ENCODE data around the gene SCN8A.

The SCN8A gene

DNA sequence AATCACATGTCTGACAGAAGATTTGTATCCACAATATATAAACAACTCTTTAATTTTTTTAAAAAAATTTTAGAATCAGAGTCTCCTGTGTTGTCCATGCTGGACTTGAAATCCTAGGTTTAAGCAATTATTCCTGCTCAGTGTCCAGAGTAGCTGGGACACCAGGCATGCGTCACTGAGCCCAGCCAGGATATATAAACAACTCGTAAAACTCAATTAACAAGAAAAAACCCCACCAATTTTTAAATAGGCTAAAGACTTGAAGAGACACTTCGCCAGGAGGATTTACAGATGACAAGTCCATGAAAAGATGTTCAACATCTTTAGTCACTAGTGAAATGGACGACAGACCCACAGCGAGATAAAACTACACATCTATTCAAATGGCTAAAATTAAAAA is 2.0 kb upstream of the SCN8A start:
- TF ChIP-seq, protein P1, sequence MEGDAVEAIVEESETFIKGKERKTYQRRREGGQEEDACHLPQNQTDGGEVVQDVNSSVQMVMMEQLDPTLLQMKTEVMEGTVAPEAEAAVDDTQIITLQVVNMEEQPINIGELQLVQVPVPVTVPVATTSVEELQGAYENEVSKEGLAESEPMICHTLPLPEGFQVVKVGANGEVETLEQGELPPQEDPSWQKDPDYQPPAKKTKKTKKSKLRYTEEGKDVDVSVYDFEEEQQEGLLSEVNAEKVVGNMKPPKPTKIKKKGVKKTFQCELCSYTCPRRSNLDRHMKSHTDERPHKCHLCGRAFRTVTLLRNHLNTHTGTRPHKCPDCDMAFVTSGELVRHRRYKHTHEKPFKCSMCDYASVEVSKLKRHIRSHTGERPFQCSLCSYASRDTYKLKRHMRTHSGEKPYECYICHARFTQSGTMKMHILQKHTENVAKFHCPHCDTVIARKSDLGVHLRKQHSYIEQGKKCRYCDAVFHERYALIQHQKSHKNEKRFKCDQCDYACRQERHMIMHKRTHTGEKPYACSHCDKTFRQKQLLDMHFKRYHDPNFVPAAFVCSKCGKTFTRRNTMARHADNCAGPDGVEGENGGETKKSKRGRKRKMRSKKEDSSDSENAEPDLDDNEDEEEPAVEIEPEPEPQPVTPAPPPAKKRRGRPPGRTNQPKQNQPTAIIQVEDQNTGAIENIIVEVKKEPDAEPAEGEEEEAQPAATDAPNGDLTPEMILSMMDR (IDR thresholded peaks at IDR 0.05; ENCODE audit: low read length, missing control alignments) = no peak
- DNase-seq (ENCODE audit: low read depth) = no peak
- H3K4me3 ChIP-seq (replicated peaks; ENCODE audit: low read depth, low read length) = no peak overlapping the region

- H3K4me3 ChIP-seq (replicated peaks; ENCODE audit: low read depth, low read length) = no peak overlapping the region
- no peak for DNase-seq (ENCODE audit: low read depth)
- TF ChIP-seq, protein P1 (IDR thresholded peaks at IDR 0.05; ENCODE audit: low read length, missing control alignments) = no peak
These were observed 1.4 kb upstream of the SCN8A start for GRCh38 chr12:51589557-51590176.

DNA sequence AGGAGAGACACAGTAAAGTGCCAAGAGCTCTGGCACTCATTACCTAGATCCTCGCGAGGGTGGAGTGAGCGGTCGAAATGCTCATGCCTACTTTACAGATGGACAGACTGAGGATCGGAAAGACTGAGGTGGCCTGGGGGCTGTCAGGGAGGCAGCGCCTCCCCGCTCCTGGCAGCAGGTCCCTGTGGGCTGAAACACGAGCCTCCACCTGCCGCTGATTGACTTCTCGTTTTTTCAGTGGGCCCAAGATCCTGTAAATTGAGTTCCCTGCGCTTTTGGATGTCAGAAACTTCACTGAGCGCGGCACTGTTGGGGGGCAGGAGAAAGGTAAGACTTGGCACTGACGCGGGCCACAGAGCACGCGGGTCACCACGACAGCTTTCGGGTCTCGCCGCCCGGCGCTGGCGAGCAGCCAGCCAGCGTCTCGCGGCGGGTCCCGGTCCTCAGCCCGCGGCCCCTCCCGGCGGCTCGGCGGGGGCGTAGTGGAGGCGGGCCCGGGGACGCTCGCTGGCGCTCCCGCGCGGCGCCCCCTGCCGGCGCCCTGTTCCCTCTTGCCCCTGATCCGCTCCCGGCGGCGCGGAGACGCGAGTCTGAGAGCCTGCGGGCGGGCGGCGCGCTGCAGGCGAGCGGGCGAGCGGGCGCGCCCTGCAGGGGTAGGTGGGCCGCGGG is 552 bp upstream of the SCN8A start:
- peak overlapping the region; percentile 47 for H3K4me3 ChIP-seq (replicated peaks; ENCODE audit: low read depth, low read length)
- DNase-seq (ENCODE audit: low read depth) = peak; percentile 49
- TF ChIP-seq, protein P1 (IDR thresholded peaks at IDR 0.05; ENCODE audit: low read length, missing control alignments) = peak; percentile 17

DNA sequence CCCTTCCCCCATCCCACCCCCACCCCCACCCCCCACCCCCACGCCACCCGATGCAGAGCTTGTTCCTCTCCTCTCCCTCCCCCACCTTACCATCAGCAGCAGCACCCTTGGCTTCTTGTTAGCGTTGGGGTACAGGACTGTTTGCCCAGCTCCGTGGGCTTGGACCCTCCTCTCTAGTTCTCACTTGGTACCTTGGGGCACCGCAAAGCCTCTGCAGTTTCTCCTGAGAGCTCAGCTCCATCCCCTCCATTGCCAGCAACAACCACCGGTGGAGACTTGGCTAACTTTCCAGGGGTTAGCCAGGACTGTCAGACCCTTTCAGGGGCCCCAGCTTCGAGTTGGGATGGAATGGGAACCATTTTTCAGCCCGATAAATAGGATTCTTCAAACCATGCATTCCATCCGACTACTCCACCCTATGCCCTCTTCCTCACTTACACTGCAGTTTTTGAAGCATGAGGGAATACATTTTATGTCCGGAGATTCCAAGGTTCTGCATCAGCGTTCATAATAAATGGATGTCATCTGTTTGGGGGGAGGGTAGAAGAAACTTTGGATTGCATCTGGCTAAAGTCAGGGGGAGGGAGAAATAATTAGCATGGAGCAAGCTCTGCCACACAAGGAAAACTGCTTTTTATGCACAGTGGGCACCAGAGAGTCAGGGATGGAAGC is 1.1 kb downstream of the SCN8A start:
- peak; percentile 35 for DNase-seq (ENCODE audit: low read depth)
- H3K4me3 ChIP-seq (replicated peaks; ENCODE audit: low read depth, low read length) = peak overlapping the region; percentile 10
- TF ChIP-seq, protein P1 (IDR thresholded peaks at IDR 0.05; ENCODE audit: low read length, missing control alignments) = no peak

GRCh38 chr12:51593021-51593420 is 2.0 kb downstream of the SCN8A start:
- DNase-seq (ENCODE audit: low read depth) = no peak
- TF ChIP-seq, protein P1 (IDR thresholded peaks at IDR 0.05; ENCODE audit: low read length, missing control alignments) = no peak
- no peak overlapping the region for H3K4me3 ChIP-seq (replicated peaks; ENCODE audit: low read depth, low read length)

- TF ChIP-seq, protein P1 (IDR thresholded peaks at IDR 0.05; ENCODE audit: low read length, missing control alignments) = no peak
- peak; percentile 75 for DNase-seq (ENCODE audit: low read depth)
- H3K4me3 ChIP-seq (replicated peaks; ENCODE audit: low read depth, low read length) = no peak overlapping the region
These were observed 2.5 kb downstream of the SCN8A start for GRCh38 chr12:51593539-51593938.
